Keratinocyte (primary cell): ENCODE data around the gene STX7. TPM values are rescaled to one million over a fixed set of nuclear protein-coding genes. Genes with fewer than 3 reads are reported as not detected.
A peak's percentile ranks its signal among the peaks of the same experiment; 100 is the strongest.

Source experiments
- DNase-seq: peaks from one replicate; pipeline ENCODE4 v3.0.0-alpha.2; 2011; ENCODE audit warnings: low read depth, missing footprints, low spot score
- FAIRE-seq: peaks from 2 replicates; lab custom pipeline; 2011; peaks lifted over from hg19 to GRCh38; lab: Jason Lieb, UNC
- H2AFZ ChIP-seq: 2 replicates; pipeline ENCODE4 v1.6.0; 2012; ENCODE audit warnings: low read length, control low read depth, inconsistent platforms; ENCODE audit not compliant: control insufficient read depth
- H3K27ac ChIP-seq: 2 replicates; pipeline ENCODE4 v1.5.1; 2011; ENCODE audit warnings: low read length; ENCODE audit not compliant: control insufficient read depth, insufficient read depth
- H3K27me3 ChIP-seq: 3 replicates; pipeline ENCODE4 v1.6.0; 2011; ENCODE audit warnings: low read length; ENCODE audit not compliant: control insufficient read depth, insufficient read depth; ENCODE audit errors: extremely low read depth
- H3K36me3 ChIP-seq, 2 experiments: 2 replicates in 1 of 2; 3 replicates in 1 of 2; pipeline ENCODE4 v1.5.1; 2011; ENCODE audit warnings: low read length in 2 of 2, mild to moderate bottlenecking in 1 of 2; ENCODE audit not compliant: control insufficient read depth in 2 of 2, insufficient read depth in 2 of 2; ENCODE audit errors: extremely low read depth in 1 of 2
- H3K4me1 ChIP-seq: 3 replicates; pipeline ENCODE4 v1.5.1; 2011; ENCODE audit warnings: low read length; ENCODE audit not compliant: control insufficient read depth, insufficient read depth; ENCODE audit errors: extremely low read depth
- H3K4me2 ChIP-seq: 3 replicates; pipeline ENCODE4 v1.6.0; 2011; ENCODE audit warnings: low read depth, low read length; ENCODE audit not compliant: control insufficient read depth, insufficient read depth; ENCODE audit errors: extremely low read depth
- H3K4me3 ChIP-seq, 3 experiments: fragments of 200-600 bp in 1 of 3; sonication (generic) in 1 of 3; 2 replicates in 2 of 3; 3 replicates in 1 of 3; pipeline ENCODE4 v1.5.1; 2011 to 2016; ENCODE audit warnings: low read length in 3 of 3, mild to moderate bottlenecking in 3 of 3, control low read depth in 2 of 3, inconsistent platforms in 1 of 3, low read depth in 1 of 3, mixed read lengths in 1 of 3, mixed run types in 1 of 3, moderate library complexity in 1 of 3; ENCODE audit not compliant: control insufficient read depth in 2 of 3, insufficient read depth in 2 of 3; ENCODE audit errors: extremely low read depth in 1 of 3
- H3K79me2 ChIP-seq: 2 replicates; pipeline ENCODE4 v1.6.0; 2012; ENCODE audit warnings: low read length; ENCODE audit not compliant: control insufficient read depth, insufficient read depth
- H3K9ac ChIP-seq: 3 replicates; pipeline ENCODE4 v1.6.0; 2011; ENCODE audit warnings: low read length; ENCODE audit not compliant: control insufficient read depth, insufficient read depth; ENCODE audit errors: extremely low read depth
- H3K9me1 ChIP-seq: 3 replicates; pipeline ENCODE4 v1.6.0; 2011; ENCODE audit warnings: low read length; ENCODE audit not compliant: control insufficient read depth, insufficient read depth; ENCODE audit errors: extremely low read depth
- H3K9me3 ChIP-seq: 2 replicates; pipeline ENCODE4 v1.5.1; 2012; ENCODE audit warnings: low read depth, low read length; ENCODE audit not compliant: control insufficient read depth
- H4K20me1 ChIP-seq: 3 replicates; pipeline ENCODE4 v1.6.0; 2011; ENCODE audit warnings: low read length; ENCODE audit not compliant: control insufficient read depth, insufficient read depth; ENCODE audit errors: extremely low read depth
- CTCF ChIP-seq, 3 experiments: IDR thresholded peaks in 1 of 3; conservative IDR thresholded peaks in 1 of 3; optimal IDR thresholded peaks in 1 of 3; 2 replicates in 2 of 3; 3 replicates in 1 of 3; pipeline versions ENCODE3 to v1.5.1; 2011; ENCODE audit warnings: low read length in 3 of 3, mild to moderate bottlenecking in 3 of 3, moderate library complexity in 2 of 3, control low read depth in 1 of 3, inconsistent platforms in 1 of 3; ENCODE audit not compliant: insufficient read depth in 2 of 3; ENCODE audit errors: extremely low read depth in 1 of 3
- EZH2 ChIP-seq: IDR thresholded peaks from one replicate; pipeline ENCODE4 v1.6.1; 2012; ENCODE audit warnings: inconsistent platforms, mild to moderate bottlenecking, low read length, moderate library complexity
- dilution Hi-C: fragments of 300-500 bp; cut with MboI; formaldehyde crosslinking; loops from one replicate; pipeline ENCODE4 v1.7.0; 2020; ENCODE audit warnings: low sequenced_read_pairs; ENCODE audit not compliant: extremely low pct_ligation_motif_present
- polyA plus RNA-seq, 5 experiments: library from polyadenylated mRNA; depleted of rRNA in 3 of 5; stranded (reverse) in 3 of 5; stranded (forward) in 1 of 5; unstranded in 1 of 5; fragments of >200 nt; gene quantifications; 1 replicate in 1 of 5; 2 replicates in 3 of 5; 3 replicates in 1 of 5; pipeline versions ENCODE4 v1.2.1 to v1.2.3, GENCODE V29; 2011 to 2012; ENCODE audit warnings: missing spikeins in 2 of 5, low read depth in 1 of 5, low replicate concordance in 1 of 5

STX7 gene
- polyA plus RNA-seq, 1 donor (not counting 4 experiments of a cell fraction or from before 2014, with no cell fraction given): 41.0 TPM

DNA sequence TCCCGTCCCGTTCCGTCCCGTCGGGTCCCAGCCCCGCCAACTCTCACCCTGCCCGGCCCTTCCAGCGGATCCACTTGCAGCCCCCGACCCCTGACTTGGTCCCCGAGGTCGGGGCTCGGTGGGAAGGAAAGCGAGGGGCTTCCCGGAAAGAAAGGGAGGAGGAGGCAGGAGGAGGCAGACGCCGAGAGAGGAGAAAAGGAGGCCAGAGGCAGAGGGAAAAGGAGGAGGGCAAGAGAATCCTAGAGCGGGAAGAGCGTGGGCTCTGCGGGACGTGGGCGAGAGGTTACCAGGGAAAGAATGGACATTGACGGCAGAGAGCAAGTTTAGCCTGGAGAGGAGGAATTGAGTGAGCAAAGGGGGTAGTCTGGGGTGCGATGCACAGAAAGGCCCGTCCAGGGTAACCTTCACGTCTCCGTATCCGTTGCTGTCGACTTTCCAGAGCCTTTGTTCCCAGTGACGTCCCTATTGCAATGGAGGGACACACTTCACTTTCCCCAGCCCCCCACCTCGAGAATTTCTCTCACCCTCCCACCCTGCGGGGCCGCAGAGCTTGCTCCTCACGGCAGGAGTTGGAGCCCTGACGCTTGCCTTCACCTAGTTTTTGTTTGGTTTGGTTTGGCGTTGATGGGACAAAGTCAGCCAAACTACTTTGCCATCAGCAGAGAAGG is 111.2 kb downstream of the STX7 start:
- Histone ChIP-seq H2AFZ (peak overlapping the region; percentile 55), H3K27ac (no peak overlapping the region), H3K79me2 (no peaks in the 10 kb centered on the region)

DNA sequence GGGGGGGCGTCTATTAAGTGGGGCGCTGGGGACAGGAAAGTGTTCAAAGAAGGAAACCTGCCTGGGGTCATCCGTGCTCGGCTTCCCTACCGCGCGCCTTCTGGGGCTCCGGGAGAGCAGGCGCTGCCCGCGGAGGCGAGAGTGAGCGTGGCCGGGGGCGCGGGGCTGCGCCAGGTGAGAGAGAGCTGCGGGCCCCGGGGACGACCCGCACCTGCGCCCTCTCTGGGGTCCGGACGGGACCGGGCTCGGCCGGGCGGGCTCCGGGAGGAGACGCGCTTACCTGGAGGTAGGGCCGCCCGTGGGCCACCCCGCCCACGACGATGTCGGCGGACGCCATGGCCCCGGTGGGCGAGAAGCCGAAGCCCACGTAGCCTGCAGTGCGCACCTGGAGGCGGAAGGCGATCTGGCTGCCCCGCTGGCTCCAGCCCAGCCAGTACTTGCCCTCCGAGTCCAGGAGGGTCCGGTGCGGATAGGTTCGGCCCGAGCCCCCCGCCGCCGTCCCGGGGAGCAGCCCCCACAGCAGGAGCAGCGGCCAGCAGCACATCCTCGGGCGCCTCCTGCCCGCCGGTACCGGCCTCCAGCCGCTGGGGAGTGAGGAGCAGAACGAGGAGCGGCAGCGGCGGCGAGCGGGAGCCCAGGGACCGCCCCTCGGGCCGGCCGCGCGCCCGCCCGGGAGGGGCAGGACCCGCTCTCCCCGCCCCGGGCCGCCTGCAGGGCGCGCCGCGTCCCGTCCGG is 111.9 kb downstream of the STX7 start, which contains the start of gene MOXD1:
TSS of gene MOXD1 (minus strand) at position 593 of the 735 bp plus-strand sequence. CDS start at position 544, 49 bp downstream.
- H3K9ac ChIP-seq: peak within 1 kb of the TSS; percentile 60
- no peaks in the 10 kb centered on the region for H3K9me1 ChIP-seq
- H3K4me2 ChIP-seq: peak within 1 kb of the TSS; percentile 76
- H4K20me1 ChIP-seq: no peaks in the 10 kb centered on the region
- TF ChIP-seq EZH2 (no peak), CTCF (optimal IDR thresholded peaks at IDR 0.05 in 1 of 3, IDR thresholded peaks at IDR 0.05 in 1 of 3, conservative IDR thresholded peaks at IDR 0.05 in 1 of 3; ENCODE audit: extremely low read depth in 1 of 3, insufficient read depth in 2 of 3, low read length in 3 of 3) (no peak)
- FAIRE-seq (no peak), DNase-seq (no peak)
- H2AFZ ChIP-seq: peak within 1 kb of the TSS; percentile 88
- no peaks in the 10 kb centered on the region for H3K9me3 ChIP-seq
- H3K4me3 ChIP-seq: peak within 1 kb of the TSS; percentile 52 to 71 (median 65)
- no peak within 1 kb of the TSS for H3K27ac ChIP-seq
- H3K79me2 ChIP-seq: no peaks in the 10 kb centered on the region
- peaks cover 16% of the 10 kb centered on the region for H3K27me3 ChIP-seq
- H3K4me1 ChIP-seq: peaks cover 7% of the 10 kb centered on the region
- no peaks in the 10 kb centered on the region for H3K36me3 ChIP-seq
- dilution Hi-C loops: no loop called here

More for the DNA sequence above, 111.2 kb downstream of the STX7 start:
- dilution Hi-C loops: no loop called here
- no peak for DNase-seq
- peak overlapping the region; percentile 76 for H3K4me2 ChIP-seq
- H3K9ac ChIP-seq: no peak overlapping the region
- peaks cover 7% of the 10 kb centered on the region for H3K4me1 ChIP-seq
- H3K27me3 ChIP-seq: peaks cover 16% of the 10 kb centered on the region
- H3K9me1 ChIP-seq: no peaks in the 10 kb centered on the region
- H3K36me3 ChIP-seq: no peaks in the 10 kb centered on the region
- FAIRE-seq: no peak
- peak overlapping the region; percentile 52 to 71 (median 65) for H3K4me3 ChIP-seq
- H4K20me1 ChIP-seq: no peaks in the 10 kb centered on the region
- no peaks in the 10 kb centered on the region for H3K9me3 ChIP-seq
- TF ChIP-seq CTCF (optimal IDR thresholded peaks at IDR 0.05 in 1 of 3, IDR thresholded peaks at IDR 0.05 in 1 of 3, conservative IDR thresholded peaks at IDR 0.05 in 1 of 3; ENCODE audit: extremely low read depth in 1 of 3, insufficient read depth in 2 of 3, low read length in 3 of 3) (no peak), EZH2 (peak; percentile 77)
